Coronary artery (tissue), 2 donors: ENCODE results near the gene GPR61.

Source experiments
- DNase-seq: peaks from one replicate; pipeline ENCODE4 v3.0.0-alpha.2; 2017; ENCODE audit warnings: low spot score
- H3K27ac ChIP-seq, 2 donors: fragments of 200-600 bp; sonication (generic); one replicate each; pipeline ENCODE4 v1.5.1; 2016 to 2019
- H3K4me3 ChIP-seq: fragments of 200-600 bp; sonication (generic); 2 replicates; pipeline ENCODE4 v1.5.1; 2016; ENCODE audit warnings: mild to moderate bottlenecking, moderate library complexity
- CTCF ChIP-seq: fragments of 200-600 bp; sonication (generic); IDR thresholded peaks from one replicate; pipeline ENCODE4 v1.5.1; 2019; ENCODE audit warnings: antibody characterized with exemption

GPR61 gene

DNA sequence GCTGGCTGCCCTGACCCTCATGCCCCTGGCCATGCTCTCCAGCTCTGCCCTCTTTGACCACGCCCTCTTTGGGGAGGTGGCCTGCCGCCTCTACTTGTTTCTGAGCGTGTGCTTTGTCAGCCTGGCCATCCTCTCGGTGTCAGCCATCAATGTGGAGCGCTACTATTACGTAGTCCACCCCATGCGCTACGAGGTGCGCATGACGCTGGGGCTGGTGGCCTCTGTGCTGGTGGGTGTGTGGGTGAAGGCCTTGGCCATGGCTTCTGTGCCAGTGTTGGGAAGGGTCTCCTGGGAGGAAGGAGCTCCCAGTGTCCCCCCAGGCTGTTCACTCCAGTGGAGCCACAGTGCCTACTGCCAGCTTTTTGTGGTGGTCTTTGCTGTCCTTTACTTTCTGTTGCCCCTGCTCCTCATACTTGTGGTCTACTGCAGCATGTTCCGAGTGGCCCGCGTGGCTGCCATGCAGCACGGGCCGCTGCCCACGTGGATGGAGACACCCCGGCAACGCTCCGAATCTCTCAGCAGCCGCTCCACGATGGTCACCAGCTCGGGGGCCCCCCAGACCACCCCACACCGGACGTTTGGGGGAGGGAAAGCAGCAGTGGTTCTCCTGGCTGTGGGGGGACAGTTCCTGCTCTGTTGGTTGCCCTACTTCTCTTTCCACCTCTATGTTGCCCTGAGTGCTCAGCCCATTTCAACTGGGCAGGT, 3.8 kb downstream of the GPR61 start:
- Histone ChIP-seq H3K4me3 (no peak overlapping the region), H3K27ac (no peak overlapping the region)
- DNase-seq = no peak
- no peak for TF ChIP-seq CTCF

GRCh38 chr1:109543988-109544735, 4.5 kb downstream of the GPR61 start:
- no peak for DNase-seq
- no peak overlapping the region for H3K4me3 ChIP-seq
- H3K27ac ChIP-seq = no peak overlapping the region

GRCh38 chr1:109546311-109547109, 6.8 kb downstream of the GPR61 start:
- Histone ChIP-seq H3K27ac (peak overlapping the region; percentile 72 to 97), H3K4me3 (peak overlapping the region; percentile 90)
- peak; percentile 88 for TF ChIP-seq CTCF
- no peak for DNase-seq

More at GRCh38 chr1:109543988-109544735, 4.5 kb downstream of the GPR61 start:
- TF ChIP-seq CTCF = no peak

DNA sequence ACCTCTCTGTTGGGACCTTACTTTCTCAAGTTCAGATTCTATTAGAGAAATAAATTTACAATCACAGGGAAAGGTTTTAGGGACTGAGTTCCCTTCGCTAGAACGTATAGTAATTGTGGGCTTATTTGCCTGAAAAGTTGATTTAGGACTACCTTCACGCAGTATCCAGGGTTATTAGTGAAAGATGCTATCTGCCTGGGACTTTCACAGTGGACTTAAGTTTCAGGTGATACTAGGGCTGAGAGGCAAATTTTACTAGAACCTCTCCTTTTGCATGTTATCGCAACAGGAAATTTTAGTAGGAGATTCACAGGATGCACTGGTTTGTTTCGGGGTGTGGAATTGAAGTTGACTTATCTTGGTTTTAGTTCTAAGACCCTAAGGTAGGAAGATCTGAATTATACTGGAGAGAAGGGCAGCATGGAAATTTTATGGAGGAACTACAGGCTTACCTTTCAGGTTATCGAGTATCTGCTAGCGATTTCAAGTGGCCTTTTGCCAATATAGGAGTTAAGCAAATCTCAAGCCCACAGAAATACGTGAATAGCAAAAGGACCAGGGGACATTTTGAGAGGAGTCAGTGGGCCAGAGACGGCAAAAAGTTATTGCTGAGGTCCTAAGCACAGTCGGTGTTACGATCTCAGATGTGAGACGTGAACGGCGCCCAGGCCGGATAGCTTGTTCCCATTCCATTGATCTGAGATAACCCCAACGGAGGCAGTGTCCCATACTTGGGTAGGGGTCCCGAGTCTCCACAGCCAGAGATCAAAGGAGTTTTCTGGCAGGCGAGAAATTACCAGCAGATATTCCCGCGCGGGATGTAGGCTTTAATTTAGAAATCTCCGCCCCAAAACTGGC, 8.0 kb downstream of the GPR61 start:
- no peak for DNase-seq
- TF ChIP-seq CTCF = no peak
- peak overlapping the region; percentile 90 for H3K4me3 ChIP-seq
- H3K27ac ChIP-seq = peak overlapping the region; percentile 96 to 97

- peak; percentile 98 for DNase-seq
- Histone ChIP-seq H3K27ac (peak within 1 kb of the TSS; percentile 96 to 97), H3K4me3 (peak within 1 kb of the TSS; percentile 90)
- TF ChIP-seq CTCF = no peak
Measured at GRCh38 chr1:109548321-109549267, 8.9 kb downstream of the GPR61 start, which contains the start of gene GNAI3. Gene GNAI3, plus strand, starts transcription at chr1:109548615. Its CDS starts 106 bp downstream, at chr1:109548721.
